Stimulated activated CD8-positive, alpha-beta memory T cell treated with anti-CD3 and anti-CD28 coated beads, Interleukin-15, amount 100 ng/mL, for 1 hour (primary cell): ENCODE data around the gene ABCG5.
A peak's percentile ranks its signal among the peaks of the same experiment; 100 is the strongest.

Source experiments
- DNase-seq: peaks from one replicate; pipeline ENCODE4 v3.0.0-alpha.2; 2020; ENCODE audit warnings: low read depth

ABCG5 gene

GRCh38 chr2:43806719-43807031, 32.0 kb downstream of the ABCG5 start:
- no peak for DNase-seq

GRCh38 chr2:43803113-43803512, 35.5 kb downstream of the ABCG5 start:
- no peak for DNase-seq

GRCh38 chr2:43802135-43802534, 36.5 kb downstream of the ABCG5 start:
- DNase-seq, result no peak

GRCh38 chr2:43800894-43801293, 37.7 kb downstream of the ABCG5 start:
- no peak for DNase-seq

GRCh38 chr2:43798300-43798699, 40.3 kb downstream of the ABCG5 start:
- no peak for DNase-seq

- no peak for DNase-seq
Observed at GRCh38 chr2:43796206-43796605, 42.4 kb downstream of the ABCG5 start.

- DNase-seq, result no peak
Observed at GRCh38 chr2:43794956-43795355, 43.7 kb downstream of the ABCG5 start.

- no peak for DNase-seq
Observed at GRCh38 chr2:43792653-43793052, 46.0 kb downstream of the ABCG5 start.

- DNase-seq, result no peak
Observed at GRCh38 chr2:43791035-43791765, 47.4 kb downstream of the ABCG5 start.

GRCh38 chr2:43790147-43790546, 48.5 kb downstream of the ABCG5 start:
- no peak for DNase-seq

GRCh38 chr2:43788646-43789045, 50.0 kb downstream of the ABCG5 start:
- no peak for DNase-seq

- no peak for DNase-seq
Observed at GRCh38 chr2:43787895-43788294, 50.7 kb downstream of the ABCG5 start.

- DNase-seq, result no peak
Observed at GRCh38 chr2:43778233-43778632, 60.4 kb downstream of the ABCG5 start.

- DNase-seq, result no peak
Observed at GRCh38 chr2:43777306-43777926, 61.2 kb downstream of the ABCG5 start.

- DNase-seq, result no peak
Observed at GRCh38 chr2:43776324-43776723, 62.3 kb downstream of the ABCG5 start.

- no peak for DNase-seq
Observed at GRCh38 chr2:43774617-43775016, 64.0 kb downstream of the ABCG5 start.

- DNase-seq, result peak; percentile 55
Observed at GRCh38 chr2:43773876-43774613, 64.6 kb downstream of the ABCG5 start, which contains the start of gene DYNC2LI1. Gene DYNC2LI1, plus strand, starts transcription at chr2:43774039. Its CDS starts 100 bp downstream, at chr2:43774139.

- no peak for DNase-seq
Observed at GRCh38 chr2:43766006-43766405, 72.6 kb downstream of the ABCG5 start.

GRCh38 chr2:43764086-43764705, 74.4 kb downstream of the ABCG5 start:
- DNase-seq, result no peak

- DNase-seq, result no peak
Observed at GRCh38 chr2:43763091-43763490, 75.5 kb downstream of the ABCG5 start.
